H1 (cell line): ENCODE results near the gene TEN1.

Source experiments
- CHD2 ChIP-seq: IDR thresholded peaks from 2 replicates; pipeline ENCODE4 v1.6.1; 2012; ENCODE audit warnings: low read length, improper control_type of control experiment
- CHD7 ChIP-seq: fragments of 300-600 bp; sonication (generic); IDR thresholded peaks from 2 replicates; pipeline ENCODE4 v1.7.1; 2012; ENCODE audit warnings: low read length, moderate library complexity, mild to moderate bottlenecking, inconsistent platforms; ENCODE audit not compliant: insufficient replicate concordance
- CTCF ChIP-seq, 3 experiments: IDR thresholded peaks; 1 replicate in 2 of 3; 2 replicates in 1 of 3; pipeline versions ENCODE4 v1.5.1 to v1.6.1; 2011; ENCODE audit warnings: low read length in 3 of 3, mild to moderate bottlenecking in 3 of 3, inconsistent platforms in 2 of 3, low read depth in 1 of 3, moderate library complexity in 1 of 3; ENCODE audit not compliant: insufficient read depth in 1 of 3; ENCODE audit errors: control extremely low read depth in 1 of 3
- EZH2 ChIP-seq: fragments of 200-600 bp; sonication (generic); IDR thresholded peaks from 2 replicates; pipeline ENCODE4 v1.7.1; 2012; ENCODE audit warnings: low read depth, mild to moderate bottlenecking, moderate library complexity, low read length, inconsistent platforms; ENCODE audit not compliant: severe bottlenecking
- GABPA ChIP-seq: IDR thresholded peaks from 2 replicates; pipeline ENCODE4 v1.6.1; 2011; ENCODE audit warnings: mild to moderate bottlenecking, low read length, moderate library complexity, borderline replicate concordance; ENCODE audit not compliant: insufficient read depth
- GTF2F1 ChIP-seq: IDR thresholded peaks from 2 replicates; pipeline ENCODE4 v1.6.1; 2012; ENCODE audit warnings: low read depth, low read length, improper control_type of control experiment, borderline replicate concordance
- POLR2AphosphoS5 ChIP-seq: IDR thresholded peaks from 2 replicates; pipeline ENCODE4 v1.6.1; 2011; ENCODE audit warnings: low read depth, low read length
- RXRA ChIP-seq: IDR thresholded peaks from 2 replicates; pipeline ENCODE4 v1.6.1; 2011; ENCODE audit warnings: low read depth, mild to moderate bottlenecking, low read length, moderate library complexity; ENCODE audit not compliant: insufficient read depth
- SP1 ChIP-seq: IDR thresholded peaks from 2 replicates; pipeline ENCODE4 v1.6.1; 2011; ENCODE audit warnings: low read depth, low read length
- SUZ12 ChIP-seq: fragments of 200-600 bp; sonication (generic); IDR thresholded peaks from 2 replicates; pipeline ENCODE4 v1.6.1; 2012; ENCODE audit warnings: mild to moderate bottlenecking, inconsistent platforms, low read length, moderate library complexity, mixed read lengths
- TAF1 ChIP-seq: IDR thresholded peaks from 2 replicates; pipeline ENCODE4 v1.6.1; 2011; ENCODE audit warnings: mild to moderate bottlenecking, low read depth, low read length
- TCF12 ChIP-seq: IDR thresholded peaks from 2 replicates; pipeline ENCODE4 v1.6.1; 2011; ENCODE audit warnings: low read depth, mild to moderate bottlenecking, low read length

- no peak for TF ChIP-seq GTF2F1
- no peak for TF ChIP-seq GABPA
- TF ChIP-seq EZH2, result no peak
- TF ChIP-seq TCF12, result no peak
- no peak for TF ChIP-seq POLR2AphosphoS5
- TF ChIP-seq CTCF (IDR thresholded peaks at IDR 0.05; ENCODE audit: control extremely low read depth in 1 of 3, insufficient read depth in 1 of 3, low read depth in 1 of 3, low read length in 3 of 3), result no peak
- no peak for TF ChIP-seq CHD2
- no peak for TF ChIP-seq SUZ12
- no peak for TF ChIP-seq TAF1
- no peak for TF ChIP-seq CHD7
- no peak for TF ChIP-seq SP1
- TF ChIP-seq RXRA, result no peak
These were observed 4.6 kb downstream of the TEN1 start for GRCh38 chr17:75983501-75984181.
